Stimulated activated CD4-positive, alpha-beta T cell treated with anti-CD3 and anti-CD28 coated beads, Interleukin-4, amount 100 ng/mL, for 48 hours (primary cell): Measurements from ENCODE around the gene SLAMF1.

Source experiments
- DNase-seq, 2 donors: peaks; one replicate each; pipeline ENCODE4 v3.0.0-alpha.2; 2020; ENCODE audit warnings: low read depth in 2 of 2

SLAMF1 gene

DNA sequence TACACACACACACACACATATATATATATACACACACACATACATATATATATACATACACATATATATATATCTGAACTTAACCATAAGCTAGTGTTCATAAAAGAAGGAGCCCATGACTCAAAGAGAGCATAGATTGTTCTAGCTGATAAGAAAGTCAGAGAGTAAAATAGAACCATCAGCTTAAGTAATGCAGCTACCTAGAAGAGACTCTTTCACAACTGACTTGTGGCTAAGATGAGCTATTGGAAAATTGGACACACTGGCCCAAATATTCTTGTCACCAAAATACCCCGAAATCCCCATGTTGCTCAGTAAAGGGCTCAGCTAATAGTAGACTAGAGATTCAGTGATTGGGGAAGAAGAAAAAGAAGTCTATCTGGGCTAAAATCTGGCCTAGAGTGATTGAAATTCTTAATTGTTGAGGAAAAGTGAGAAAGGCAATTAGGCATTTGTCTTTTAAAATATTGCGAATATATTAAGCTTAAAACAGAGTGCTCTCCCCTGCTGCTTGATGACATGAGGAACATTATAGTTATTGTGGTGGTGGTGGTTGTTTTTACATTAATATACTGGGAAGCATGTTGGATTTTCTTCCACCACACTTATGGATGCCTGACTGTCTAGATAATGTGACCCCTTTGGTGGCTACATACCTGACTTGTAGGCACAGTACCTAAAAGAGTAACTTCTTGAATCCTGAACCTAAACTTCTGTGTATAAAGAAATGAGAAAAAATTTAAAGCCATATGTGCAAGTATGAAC is 6.3 kb downstream of the SLAMF1 start:
- no peak for DNase-seq

DNA sequence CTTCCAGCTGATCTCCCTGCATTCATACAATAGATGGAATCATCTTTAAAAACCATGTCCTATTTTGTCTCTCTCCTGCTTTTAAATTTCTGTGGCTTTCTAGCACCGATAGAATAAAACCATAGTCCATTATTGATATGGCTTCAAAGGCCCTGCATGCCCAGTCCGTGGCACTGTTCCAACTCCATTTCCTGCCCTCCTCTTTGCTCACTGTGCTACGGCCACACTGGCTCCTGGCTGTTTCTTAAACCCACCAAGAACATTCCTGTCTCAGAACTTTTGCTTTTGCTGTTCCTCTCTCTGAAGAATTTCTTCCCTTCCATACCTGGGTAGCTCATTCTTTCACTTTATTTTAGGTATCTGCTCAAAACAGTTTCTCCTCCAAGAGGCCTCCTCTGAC is 7.2 kb downstream of the SLAMF1 start:
- DNase-seq: no peak

DNA sequence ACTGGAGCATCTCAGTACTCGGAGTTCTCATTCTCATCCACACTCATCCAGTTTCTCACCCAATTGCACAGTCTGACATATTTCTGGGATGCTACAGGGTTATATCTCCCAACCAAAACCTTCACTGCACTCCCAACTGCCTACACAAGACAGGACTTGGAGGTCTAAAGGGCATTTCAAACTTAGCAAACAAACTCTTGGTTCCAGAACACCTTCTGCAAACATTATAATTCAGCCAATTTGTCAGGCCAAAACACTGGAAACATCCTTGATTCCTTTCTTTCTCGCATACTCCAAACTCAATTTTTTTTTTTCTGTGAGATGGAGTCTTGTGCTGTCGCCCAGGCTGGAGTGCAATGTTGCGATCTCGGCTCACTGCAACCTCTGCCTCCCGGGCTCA is 7.9 kb downstream of the SLAMF1 start:
- DNase-seq: no peak

DNA sequence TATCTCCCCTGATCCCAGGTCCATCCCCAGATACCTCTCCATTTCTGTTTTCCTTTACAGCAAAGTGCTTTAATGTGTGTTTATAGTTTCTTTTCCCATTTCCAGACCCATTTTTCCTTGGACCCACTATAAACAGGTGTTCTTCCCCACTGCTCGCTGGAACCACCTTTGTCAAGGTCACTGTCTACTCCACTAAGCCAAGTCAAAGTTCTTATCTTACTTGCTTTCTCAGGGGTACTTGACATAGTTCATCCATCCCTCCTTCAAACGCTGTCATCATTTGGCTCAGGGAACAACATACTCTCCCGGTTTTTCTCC is 8.3 kb downstream of the SLAMF1 start:
- DNase-seq: no peak

DNA sequence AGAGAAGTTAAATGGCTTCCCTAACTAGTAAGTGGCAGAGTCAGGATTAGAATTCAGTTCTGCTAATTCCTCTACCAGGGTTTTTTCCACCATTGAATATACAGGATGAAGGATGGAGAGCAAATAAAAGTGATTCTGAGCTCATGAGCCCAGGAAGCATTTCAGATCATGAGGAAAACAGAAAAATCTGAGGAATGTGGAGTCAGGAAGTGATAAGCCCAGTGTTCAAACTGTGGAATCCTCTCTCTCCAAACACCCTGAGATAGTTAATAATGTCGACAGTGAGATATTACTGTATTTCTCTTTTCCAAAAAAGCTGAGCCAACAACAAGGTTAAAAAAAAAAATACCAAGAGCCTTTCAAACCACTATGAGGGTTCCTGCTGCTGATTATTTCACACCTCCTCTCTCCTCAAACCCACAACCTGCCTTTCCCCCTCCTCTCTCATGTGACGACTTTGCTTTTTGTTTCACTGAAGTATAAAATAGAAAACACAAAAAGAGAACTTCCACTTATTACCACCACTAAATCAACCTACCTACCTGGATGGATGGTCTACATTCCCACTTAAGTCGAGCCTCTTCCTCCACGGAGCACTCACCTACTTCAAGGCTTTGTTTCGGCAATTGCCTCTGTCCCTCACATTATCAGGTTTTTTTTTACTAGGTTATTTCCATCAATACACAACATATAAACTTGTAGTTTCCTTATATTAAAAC is 8.9 kb downstream of the SLAMF1 start:
- no peak for DNase-seq

DNA sequence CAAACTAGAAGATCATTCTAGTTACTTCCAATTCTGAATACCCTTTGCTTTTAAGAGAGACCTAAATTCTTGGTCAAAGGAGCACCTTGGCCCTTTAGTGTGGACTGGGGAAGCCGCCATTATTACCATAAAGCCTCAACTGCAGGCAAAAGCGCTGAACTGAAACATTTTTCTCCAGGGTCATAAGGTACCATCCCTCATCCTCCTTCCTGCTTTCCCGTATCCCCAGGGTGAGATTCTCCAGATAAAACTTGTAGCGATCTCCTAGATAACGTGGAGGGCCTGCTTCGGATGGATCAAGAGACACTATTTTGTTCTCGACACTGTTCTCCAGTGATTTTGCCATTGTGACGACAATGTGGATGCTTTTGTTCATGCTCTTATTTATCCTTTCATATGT is 9.8 kb downstream of the SLAMF1 start:
- no peak for DNase-seq

DNA sequence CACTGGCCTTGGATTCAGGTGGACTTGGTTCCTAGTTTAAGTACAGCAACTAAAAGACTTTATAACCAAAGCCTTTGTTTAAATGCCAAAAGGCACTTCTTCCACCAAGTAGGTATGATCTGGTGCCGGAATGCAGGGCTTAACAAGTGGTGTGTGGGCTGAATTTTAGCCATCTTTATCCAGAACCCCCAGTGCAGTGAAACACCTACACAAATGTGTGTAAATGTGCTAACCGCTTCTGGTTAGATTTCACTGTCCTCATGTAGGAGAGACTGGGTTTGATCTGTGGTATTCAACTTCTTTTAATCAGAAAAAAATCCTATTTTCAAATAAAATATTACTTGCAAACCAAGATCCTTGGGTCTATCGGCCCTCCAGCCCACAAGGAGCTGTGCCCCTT is 10.3 kb downstream of the SLAMF1 start:
- no peak for DNase-seq

DNA sequence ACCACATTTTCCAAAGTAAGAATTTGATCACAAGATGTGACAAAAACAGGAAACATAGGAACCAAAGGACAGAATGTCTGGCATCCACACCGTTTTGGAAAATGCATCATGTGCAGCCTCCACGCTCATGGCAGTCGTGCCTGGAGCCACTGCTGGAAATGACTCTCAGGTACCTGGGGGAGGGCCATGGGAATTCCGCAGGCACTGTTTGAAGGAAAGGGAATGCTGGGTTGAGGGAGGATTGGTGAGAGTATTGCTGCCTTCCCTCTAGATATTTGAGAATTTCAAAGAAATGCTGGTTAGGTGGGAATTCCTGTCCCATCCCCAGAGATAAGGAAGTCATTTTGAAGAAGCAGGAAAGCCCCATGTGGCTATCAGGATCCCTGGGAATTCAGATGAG is 10.8 kb downstream of the SLAMF1 start:
- DNase-seq: no peak

DNA sequence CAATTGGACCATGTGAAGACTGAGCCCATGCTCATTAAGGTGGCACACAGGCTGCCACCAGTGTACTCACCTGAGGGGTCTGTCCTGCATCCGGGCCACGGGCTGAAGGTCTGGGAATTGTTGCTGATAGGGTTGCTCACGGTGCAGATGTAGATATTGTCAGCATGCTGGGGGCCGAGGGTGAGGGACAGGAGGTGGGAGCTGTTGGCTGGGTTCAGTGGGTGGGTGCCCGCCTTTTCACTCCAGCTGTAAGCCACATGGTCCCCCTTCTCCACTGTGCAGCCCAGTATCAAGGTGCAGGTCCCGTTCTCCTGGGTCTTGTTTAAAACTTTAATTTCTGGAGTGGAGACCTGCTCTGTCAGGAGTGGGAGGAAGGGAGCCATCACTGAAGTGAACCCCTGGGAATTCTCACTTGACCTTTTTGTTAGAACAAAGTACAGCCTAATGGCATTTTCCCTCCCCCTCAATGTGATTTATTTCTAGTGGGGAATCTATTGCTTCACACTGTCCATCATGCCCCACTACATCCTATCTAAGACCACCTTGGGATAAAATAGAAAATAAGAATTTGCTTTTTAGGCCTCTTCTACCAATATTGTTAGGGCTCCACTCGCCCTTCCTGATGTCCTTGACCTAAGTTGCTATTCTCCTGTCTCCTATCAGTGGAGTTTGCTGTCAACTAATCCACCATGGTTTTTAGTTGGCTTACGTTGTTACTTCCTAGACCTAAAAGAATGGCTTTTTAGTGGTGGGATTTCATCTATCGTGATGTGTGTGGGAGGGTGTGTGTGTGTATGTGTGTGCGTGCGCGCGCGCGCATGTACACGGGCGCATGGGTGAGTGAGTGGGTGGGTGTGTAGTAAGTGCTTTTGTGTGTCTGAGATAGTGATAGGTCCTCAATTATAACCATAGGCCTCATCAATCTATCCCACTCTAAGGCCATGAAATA is 12.0 kb downstream of the SLAMF1 start:
- DNase-seq: no peak

DNA sequence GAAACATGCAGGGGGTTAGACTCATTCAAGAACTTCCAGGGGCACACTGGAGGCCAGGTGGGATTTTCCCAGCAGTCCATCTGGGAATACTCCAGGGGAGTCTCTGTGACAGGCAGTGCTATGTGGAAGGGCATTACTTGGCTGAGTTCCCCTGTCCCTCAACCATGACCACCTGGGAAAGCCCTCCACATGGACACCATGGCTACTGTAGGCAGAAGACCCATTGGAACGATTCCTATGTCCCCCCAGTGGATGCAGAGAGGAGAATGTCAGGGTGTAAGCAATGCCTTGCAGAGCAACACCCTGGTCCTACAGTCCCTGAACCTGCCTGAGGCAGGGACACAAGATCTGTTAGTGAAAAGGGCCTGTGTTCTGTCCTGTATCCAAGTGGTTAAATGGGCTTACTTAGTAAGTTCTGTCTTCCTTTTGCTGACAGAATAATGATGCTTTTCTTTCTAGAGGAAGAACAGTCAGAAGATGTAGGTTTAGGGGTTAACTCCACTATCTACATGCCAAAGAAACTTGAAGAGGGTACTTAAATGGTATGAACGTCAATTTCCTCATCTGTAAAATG is 13.4 kb downstream of the SLAMF1 start:
- no peak for DNase-seq

DNA sequence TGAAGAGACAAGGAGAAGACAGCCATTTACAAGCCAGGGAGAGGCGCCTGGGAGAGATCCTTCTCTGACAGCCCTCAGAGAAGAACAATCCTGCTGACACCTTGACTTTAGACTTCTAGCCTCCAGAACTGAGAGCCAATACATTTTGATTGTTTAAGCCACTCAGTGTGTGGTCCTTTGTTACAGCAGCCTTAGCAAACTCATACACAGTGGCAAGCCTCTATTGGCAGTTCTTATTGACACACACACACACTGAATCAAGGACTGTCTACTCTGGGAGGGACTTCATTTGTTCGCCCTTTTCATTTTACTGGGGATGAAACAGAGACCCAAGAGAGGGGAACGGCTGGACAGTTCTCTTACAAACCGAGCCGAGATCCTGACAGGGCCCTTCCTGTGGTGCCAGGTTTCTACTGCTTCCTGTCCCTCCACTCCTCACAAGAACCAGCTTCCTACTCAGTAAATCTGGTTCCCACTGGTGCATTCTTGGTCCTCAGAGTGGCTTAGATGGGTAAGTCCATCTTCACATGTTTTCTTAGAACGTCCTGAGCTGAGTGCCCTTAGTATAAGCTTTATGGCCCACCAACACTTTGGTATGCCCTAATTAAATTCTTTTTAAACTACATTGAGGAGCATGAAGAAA is 14.7 kb downstream of the SLAMF1 start:
- no peak for DNase-seq

DNA sequence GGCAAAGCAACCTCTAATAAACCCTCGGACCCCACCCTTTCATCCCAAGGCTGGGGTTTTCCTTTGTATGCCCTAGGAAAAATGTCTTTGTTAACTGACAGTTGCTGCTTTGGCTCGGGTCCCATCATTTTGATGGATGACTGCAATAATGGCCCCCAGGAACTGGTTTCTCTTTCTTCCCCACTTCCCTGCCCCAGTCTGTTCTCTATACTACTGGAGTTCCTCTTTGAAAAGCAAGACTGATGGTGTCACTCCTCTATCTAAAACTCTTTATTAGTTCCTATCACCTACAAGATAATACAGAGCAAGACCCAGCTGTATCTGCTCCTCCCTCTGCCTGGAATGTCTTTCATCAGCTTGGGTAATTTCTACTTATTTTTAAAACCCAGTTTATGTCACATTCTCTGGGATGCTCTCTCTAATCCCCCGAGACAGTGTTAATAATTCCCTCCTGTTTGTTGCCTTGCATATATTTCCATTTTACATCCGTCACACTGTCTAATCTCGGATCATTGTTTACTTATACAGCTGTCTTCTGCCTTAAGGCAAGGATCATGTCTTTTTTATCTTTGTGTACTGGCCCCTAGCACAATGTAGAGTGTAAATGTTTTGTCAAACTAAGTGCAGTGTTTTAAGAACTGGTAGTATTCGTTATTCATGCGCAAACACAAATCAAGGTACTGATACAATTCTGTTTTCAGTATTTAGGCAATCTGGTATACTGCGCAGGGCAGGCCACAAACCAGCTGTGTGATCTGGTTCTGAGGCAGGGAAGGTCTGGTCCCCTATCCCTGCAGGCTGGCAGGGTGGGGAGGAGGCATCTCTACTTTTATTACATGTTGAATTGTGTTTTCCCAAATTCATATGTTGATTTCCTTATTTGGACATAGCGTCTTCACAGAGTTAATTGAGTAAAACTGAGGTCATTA is 16.1 kb downstream of the SLAMF1 start:
- DNase-seq: no peak

DNA sequence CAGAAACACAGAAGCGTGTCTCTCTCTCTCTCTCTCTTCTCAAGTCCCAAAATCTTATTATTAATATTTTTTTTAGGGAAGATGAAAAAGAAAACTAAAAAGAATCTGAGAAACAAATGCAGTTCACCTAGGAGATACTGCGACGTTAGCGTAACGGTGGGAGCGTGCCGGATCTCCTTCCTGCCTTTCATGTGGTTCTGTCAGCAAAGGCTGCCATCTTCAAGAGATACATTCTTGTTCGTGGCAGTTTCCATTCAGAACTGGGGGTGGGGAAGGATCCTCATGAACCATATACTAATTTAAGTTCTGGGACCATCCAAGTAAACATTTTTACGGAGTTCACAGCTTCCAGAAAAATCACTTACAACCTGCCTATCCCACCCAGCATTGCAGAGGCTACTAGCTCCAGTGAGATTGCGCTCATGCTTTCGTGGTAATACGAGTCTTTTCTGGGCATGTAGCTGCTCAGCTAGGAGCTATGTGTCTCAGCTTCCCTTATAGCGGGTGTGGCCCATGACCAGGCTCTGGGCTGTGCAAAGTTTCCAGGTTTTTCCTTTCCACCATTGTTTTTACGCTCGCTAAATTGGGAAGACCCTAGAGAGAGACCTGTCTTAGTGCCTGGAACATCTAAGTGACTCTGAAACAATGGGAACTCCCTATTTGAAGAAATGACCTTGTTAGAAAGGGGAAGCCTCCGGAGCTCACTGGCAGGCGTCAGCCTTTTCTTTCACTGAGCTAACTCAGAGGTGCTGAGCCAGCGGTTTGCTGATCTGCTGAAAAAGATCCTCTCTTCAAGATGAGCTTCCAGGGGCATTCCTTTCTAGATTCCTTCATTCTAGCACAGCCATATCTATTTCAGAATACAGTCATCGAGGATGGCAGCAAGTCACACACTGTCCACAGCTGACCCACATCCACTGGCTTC is 17.3 kb downstream of the SLAMF1 start:
- no peak for DNase-seq

DNA sequence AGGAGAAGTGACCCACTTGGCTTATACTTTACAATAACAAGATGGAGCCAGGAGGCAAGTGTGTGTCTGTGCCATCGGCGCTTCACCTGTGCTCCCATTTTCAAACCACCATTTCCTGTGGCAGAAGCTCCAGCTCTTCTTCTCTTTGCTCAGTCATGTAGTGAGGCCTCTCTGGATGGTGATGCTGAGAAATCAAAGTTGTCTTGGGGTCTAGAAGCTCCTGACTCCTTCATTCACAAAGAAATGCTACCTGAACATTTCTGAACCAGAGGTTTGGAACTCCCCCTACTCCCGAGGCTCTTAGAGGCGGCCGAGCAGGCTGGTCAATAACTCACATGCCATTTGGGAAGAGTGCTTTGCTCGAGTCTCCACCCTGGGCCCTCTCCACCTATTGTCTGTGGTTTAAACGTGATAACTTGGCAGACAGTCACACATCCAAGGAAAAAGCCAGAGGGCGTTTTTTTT is 18.0 kb downstream of the SLAMF1 start:
- DNase-seq: no peak

DNA sequence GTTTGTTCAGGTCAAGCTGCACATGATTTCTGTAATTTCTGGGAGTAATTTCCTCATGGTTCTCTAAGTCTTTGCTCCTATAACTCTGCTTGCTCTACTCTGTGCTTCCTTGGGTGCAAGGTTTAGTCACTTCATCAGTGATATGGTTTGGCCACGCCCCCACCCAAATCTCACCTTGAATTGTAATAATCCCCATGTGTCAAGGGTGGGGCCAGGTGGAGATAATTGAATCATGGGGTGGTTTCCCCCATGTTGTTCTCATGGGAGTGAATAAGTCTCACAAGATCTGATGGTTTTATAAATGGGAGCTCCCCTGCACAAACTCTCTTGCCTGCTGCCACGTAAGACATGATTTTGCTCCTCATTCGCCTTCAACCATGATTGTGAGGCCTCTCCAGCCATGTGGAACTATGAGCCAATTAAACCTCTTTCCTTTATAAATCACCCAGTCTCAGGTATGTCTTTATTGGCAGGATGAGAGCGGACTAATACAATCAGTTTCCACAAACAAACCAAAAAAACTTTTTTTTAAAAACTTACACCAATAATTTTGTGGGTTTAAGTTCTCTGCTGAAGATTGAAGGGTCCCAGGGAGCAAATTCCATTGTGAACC is 19.1 kb downstream of the SLAMF1 start:
- DNase-seq: peak; percentile 57 to 62

DNA sequence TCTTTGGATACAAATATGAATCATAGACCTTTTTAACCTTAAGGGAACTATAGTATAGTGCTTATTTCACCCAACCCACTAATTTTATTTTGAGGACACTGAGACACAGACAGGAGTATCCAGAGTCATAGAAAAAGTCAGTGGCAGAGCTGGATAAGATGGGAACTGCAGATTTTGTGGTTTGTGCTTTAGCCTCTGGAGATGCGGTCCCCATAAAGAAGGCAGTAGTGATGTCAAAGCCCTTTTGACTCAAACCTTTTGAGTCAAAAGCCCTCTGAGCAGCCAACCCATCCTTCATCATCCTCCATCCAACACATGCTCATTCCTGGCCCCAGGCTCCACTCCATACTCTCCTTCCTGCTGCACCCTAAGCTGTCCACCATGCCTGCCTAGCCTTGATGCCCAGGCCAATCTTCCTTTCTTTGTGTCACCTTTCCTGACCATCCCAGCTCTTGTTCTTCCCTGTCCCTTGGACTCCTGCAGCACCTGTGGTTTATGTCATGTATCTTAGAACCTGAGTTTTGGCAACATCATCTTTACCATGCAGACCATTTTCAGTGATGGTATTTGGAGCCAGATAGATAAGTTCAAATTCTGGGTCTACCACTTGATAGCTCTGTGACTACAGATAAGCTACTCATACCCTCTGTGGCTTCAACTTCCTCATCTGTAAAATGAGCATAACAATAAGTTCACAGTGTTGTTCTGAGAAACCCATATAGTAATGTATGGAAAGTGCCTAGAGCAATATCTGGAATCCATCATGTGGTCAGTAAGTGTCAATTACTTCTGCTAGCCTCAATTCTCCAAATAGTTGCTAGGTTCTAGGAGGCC is 20.1 kb downstream of the SLAMF1 start:
- no peak for DNase-seq

DNA sequence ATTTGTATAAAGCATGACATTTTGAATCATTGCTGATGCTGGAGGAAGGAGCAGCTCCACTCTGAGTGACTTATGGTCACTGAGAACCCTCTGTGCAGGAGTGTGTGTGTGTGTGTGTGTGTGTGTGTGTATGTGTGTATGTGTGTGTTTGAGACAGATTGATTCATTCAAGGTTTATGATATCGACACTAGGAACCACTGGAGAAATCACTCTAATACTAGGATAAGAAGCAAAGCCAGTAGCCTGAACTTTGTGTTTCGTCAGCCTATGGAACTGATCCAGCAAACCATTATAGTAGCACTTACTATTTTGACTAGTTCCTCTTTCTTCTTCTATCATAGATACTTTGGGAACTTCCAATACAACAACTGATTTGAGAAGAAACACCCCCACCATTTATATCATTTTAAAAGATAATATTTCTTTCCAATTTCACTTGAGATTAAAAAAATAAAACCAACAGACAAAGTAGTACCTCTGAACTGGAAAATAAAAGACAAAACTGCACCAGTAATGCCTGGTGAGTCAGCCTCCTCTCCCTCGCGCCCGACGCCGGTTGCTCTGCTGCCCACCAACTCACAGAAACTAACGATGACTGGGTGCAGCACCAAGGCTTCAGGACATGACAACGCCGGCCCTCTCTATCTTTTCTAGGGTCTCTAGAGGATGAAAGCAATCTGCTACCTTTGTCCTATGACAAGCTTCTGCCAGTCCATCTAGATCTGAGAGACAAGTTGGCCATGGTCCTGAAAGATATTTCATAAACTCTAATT is 20.9 kb downstream of the SLAMF1 start:
- DNase-seq: peak; percentile 60 to 64
